OCI-LY7 (cell line): Measurements from ENCODE around the gene C17orf113.

Experiments used
- CTCF ChIP-seq: fragments of 200-600 bp; sonication (generic); conservative IDR thresholded peaks from 2 replicates; pipeline ENCODE4 v1.5.1; 2014; ENCODE audit warnings: mild to moderate bottlenecking, antibody characterized with exemption, low read length, moderate library complexity, mixed read lengths
- EZH2phosphoT487 ChIP-seq: fragments of 200-600 bp; sonication (generic); IDR thresholded peaks from 2 replicates; pipeline ENCODE4 v1.6.1; 2018; ENCODE audit warnings: low read depth, borderline replicate concordance, mild to moderate bottlenecking, mixed run types, antibody characterized with exemption, low read length, moderate library complexity, mixed read lengths

GRCh38 chr17:42031584-42031983 is 18.8 kb downstream of the C17orf113 start:
- no peak for TF ChIP-seq CTCF
- TF ChIP-seq EZH2phosphoT487, result no peak
